Measurements from ENCODE around the gene CRADD.
A peak's percentile ranks its signal among the peaks of the same experiment; 100 is the strongest.
"Not testable (repeated sequence)": the region's sequence is repeated elsewhere in the genome, so short reads cannot be mapped to it uniquely, and the experiment has no call there.

Gene CRADD

GRCh38 chr12:93677195-93678064, at the start of gene CRADD:
Gene CRADD (plus strand): TSS chr12:93677375.
- peak; percentile 96 for DNase-seq

GRCh38 chr12:93632383-93632782, 44.8 kb upstream of the CRADD start:
- DNase-seq, result peak; percentile 11

- DNase-seq, result no peak
These were observed 42.8 kb upstream of the CRADD start for GRCh38 chr12:93634416-93634815.

GRCh38 chr12:93636708-93637107, 40.5 kb upstream of the CRADD start:
- DNase-seq, result peak; percentile 22

GRCh38 chr12:93638095-93638494, 39.1 kb upstream of the CRADD start:
- DNase-seq, result no peak

- peak; percentile 75 for DNase-seq
These were observed 38.2 kb upstream of the CRADD start for GRCh38 chr12:93638954-93639353.

- DNase-seq, result no peak
These were observed 37.8 kb upstream of the CRADD start for GRCh38 chr12:93639406-93639805.

- not testable (repeated sequence) for DNase-seq
These were observed 35.8 kb upstream of the CRADD start for GRCh38 chr12:93641380-93641779.

- no peak for DNase-seq
These were observed 34.4 kb upstream of the CRADD start for GRCh38 chr12:93642751-93643150.

- DNase-seq, result no peak
These were observed 31.5 kb upstream of the CRADD start for GRCh38 chr12:93645702-93646101.

- DNase-seq, result no peak
These were observed 26.5 kb upstream of the CRADD start for GRCh38 chr12:93650626-93651025.

GRCh38 chr12:93653079-93653478, 24.1 kb upstream of the CRADD start:
- no peak for DNase-seq

GRCh38 chr12:93653712-93654111, 23.5 kb upstream of the CRADD start:
- DNase-seq, result no peak

- no peak for DNase-seq
These were observed 22.8 kb upstream of the CRADD start for GRCh38 chr12:93654421-93654820.

- DNase-seq, result no peak
These were observed 20.1 kb upstream of the CRADD start for GRCh38 chr12:93657071-93657470.

- no peak for DNase-seq
These were observed 16.2 kb upstream of the CRADD start for GRCh38 chr12:93661021-93661420.

GRCh38 chr12:93663006-93663728, 14.0 kb upstream of the CRADD start:
- no peak for DNase-seq

GRCh38 chr12:93663729-93664084, 13.5 kb upstream of the CRADD start:
- no peak for DNase-seq

- DNase-seq, result no peak
These were observed 12.5 kb upstream of the CRADD start for GRCh38 chr12:93664573-93665138.

- DNase-seq, result no peak
These were observed 9.5 kb upstream of the CRADD start for GRCh38 chr12:93667672-93668071.

GRCh38 chr12:93668919-93669418, 8.2 kb upstream of the CRADD start:
- no peak for DNase-seq

GRCh38 chr12:93669452-93669851, 7.7 kb upstream of the CRADD start:
- no peak for DNase-seq

- no peak for DNase-seq
These were observed 7.1 kb upstream of the CRADD start for GRCh38 chr12:93670104-93670503.

- DNase-seq, result no peak
These were observed 6.1 kb upstream of the CRADD start for GRCh38 chr12:93671044-93671443.
